Right lobe of liver (tissue), 6 donors: ENCODE data around the gene CHRNG. TPM values are rescaled to one million over a fixed set of nuclear protein-coding genes. Genes with fewer than 3 reads are reported as not detected.

Experiments
- ATAC-seq, 4 donors: fragments of 200-7000 bp; cut with Tn5 transposase; one replicate each; pipeline ENCODE4 v1.9.1; 2020; ENCODE audit warnings: mild to moderate bottlenecking in 4 of 4, moderate library complexity in 4 of 4
- DNase-seq, 3 donors: peaks; one replicate each; pipeline ENCODE4 v3.0.0-alpha.2; 2020
- H3K27ac ChIP-seq, 3 donors: fragments of 200-600 bp; one replicate each; pipeline ENCODE4 v1.8.0; 2022
- H3K27me3 ChIP-seq, 2 donors: fragments of 200-600 bp; one replicate each; pipeline ENCODE4 v1.8.0; 2022
- H3K36me3 ChIP-seq, 4 donors: fragments of 200-600 bp; sonication (generic) in 1 of 4; one replicate each; pipeline versions ENCODE4 v1.5.1 to v1.8.0; 2017 to 2022; ENCODE audit warnings: control low read depth in 1 of 4
- H3K4me1 ChIP-seq, 4 donors: fragments of 200-600 bp; sonication (generic) in 1 of 4; one replicate each; pipeline versions ENCODE4 v1.5.1 to v1.8.0; 2017 to 2022; ENCODE audit warnings: control low read depth in 1 of 4
- H3K4me3 ChIP-seq, 3 donors: fragments of 200-600 bp; one replicate each; pipeline ENCODE4 v1.8.0; 2022
- H3K9me3 ChIP-seq, 4 donors: fragments of 200-600 bp; sonication (generic) in 1 of 4; one replicate each; pipeline versions ENCODE4 v1.5.1 to v1.8.0; 2017 to 2022; ENCODE audit warnings: control low read depth in 1 of 4
- POLR2A ChIP-seq: fragments of 450-650 bp; IDR thresholded peaks from one replicate; pipeline ENCODE4 v1.6.1; 2017; ENCODE audit warnings: antibody characterized with exemption, mild to moderate bottlenecking
- WGBS: methylation state at CpG from one replicate; pipeline ENCODE4 v1.1.6; 2018; ENCODE audit warnings: low coverage, low lambda C conversion rate; ENCODE audit not compliant: insufficient coverage; ENCODE audit errors: missing lambda C conversion rate; 5-methylcytosine and 5-hydroxymethylcytosine counted together
- intact Hi-C, 2 donors: fragments of 100-400 bp; cut with DNase I; formaldehyde crosslinking; loops; one replicate each; pipeline versions ENCODE4 v1.11.2 to v1.14.1; 2022
- long read RNA-seq: library from polyadenylated mRNA; unstranded; transcript quantifications from one replicate; pipeline ENCODE4 v2.0.0, GENCODE V29; 2019
- total RNA-seq, 6 experiments: library from RNA; depleted of rRNA in 2 of 6; stranded (reverse); fragments of >200 nt in 2 of 6; fragmentation: NEBNext Ultra II Directional in 3 of 6; extraction: Animal tissue kit (Norgen Biotek cat#: 25700) in 3 of 6; gene quantifications; one replicate each; pipeline versions ENCODE4 v1.1.0 to v1.2.4, GENCODE V29; 2016 to 2023
- TF ChIP-seq, protein P1 (sequence below), 4 donors: fragments of 200-600 bp in 3 of 4; fragments of 450-650 bp in 1 of 4; IDR thresholded peaks; one replicate each; pipeline versions ENCODE4 v1.5.1 to v1.8.0; 2016 to 2022; ENCODE audit warnings: antibody characterized with exemption in 4 of 4, mild to moderate bottlenecking in 2 of 4
- donor health status: DM: no; HTN: yes; CAD: no.
- donor health status: DM: no; HTN: no; CAD: no.
- donor health status: DM: no; HTN: no; CAD: no.
- donor health status: DM: no; HTN: yes; CAD: no.
- donor health status: DM: no; HTN: yes; CAD: no.

Gene CHRNG, protein sequence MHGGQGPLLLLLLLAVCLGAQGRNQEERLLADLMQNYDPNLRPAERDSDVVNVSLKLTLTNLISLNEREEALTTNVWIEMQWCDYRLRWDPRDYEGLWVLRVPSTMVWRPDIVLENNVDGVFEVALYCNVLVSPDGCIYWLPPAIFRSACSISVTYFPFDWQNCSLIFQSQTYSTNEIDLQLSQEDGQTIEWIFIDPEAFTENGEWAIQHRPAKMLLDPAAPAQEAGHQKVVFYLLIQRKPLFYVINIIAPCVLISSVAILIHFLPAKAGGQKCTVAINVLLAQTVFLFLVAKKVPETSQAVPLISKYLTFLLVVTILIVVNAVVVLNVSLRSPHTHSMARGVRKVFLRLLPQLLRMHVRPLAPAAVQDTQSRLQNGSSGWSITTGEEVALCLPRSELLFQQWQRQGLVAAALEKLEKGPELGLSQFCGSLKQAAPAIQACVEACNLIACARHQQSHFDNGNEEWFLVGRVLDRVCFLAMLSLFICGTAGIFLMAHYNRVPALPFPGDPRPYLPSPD
- total RNA-seq: not detected
- long read RNA-seq: 0 reads

DNA sequence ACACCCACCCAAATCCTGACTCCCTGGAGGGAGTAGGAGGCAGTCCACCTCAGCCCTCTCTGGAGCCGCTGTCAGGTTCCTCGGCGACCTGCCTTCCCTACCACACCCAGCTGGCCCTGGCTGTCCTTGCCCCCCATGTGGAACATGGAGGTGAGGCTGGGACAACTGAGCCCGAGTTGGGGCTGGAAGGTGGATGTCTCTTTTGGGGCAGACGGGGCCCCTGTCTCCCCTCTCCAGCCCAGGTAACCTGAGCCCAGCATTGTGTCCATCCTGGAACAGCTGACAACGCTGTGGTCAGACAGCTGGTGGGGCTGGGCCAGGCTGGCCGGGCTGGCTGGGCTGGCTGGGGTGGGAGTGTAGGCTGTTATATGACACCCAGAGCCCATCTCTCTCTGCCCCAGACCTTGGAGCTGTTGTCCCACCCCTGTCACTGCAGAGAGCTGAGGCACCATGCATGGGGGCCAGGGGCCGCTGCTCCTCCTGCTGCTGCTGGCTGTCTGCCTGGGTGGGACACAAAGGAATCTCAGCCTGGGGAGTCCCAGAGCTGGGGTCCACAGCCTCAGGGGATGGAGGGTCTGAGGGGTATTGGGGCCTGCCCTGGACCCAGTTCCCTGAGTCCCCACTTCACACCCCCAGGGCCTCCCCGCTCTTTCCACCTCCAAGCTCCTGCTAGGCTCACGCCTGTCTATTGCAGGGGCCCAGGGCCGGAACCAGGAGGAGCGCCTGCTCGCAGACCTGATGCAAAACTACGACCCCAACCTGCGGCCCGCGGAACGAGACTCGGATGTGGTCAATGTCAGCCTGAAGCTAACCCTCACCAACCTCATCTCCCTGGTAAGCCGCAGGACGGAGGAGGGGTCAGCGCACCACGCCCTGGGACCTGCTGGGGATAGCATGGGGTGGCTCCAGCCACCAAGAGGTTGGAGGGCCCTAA is at the start of gene CHRNG:
Gene CHRNG (plus strand): TSS at position 395 of the 934 bp plus-strand sequence. CDS start 56 bp downstream, at position 451.
- intact Hi-C loops: no loop called here
- no peak for ATAC-seq
- H3K36me3 ChIP-seq: no peaks in the 10 kb centered on the region
- WGBS: 24% methylated on average over 3 of the region's 23 CpGs
- no peaks in the 10 kb centered on the region for H3K27me3 ChIP-seq
- H3K4me3 ChIP-seq: no peak within 1 kb of the TSS
- peak in 1 of 3 donors; percentile 55 for DNase-seq
- H3K27ac ChIP-seq: no peak within 1 kb of the TSS
- TF ChIP-seq, protein P1, sequence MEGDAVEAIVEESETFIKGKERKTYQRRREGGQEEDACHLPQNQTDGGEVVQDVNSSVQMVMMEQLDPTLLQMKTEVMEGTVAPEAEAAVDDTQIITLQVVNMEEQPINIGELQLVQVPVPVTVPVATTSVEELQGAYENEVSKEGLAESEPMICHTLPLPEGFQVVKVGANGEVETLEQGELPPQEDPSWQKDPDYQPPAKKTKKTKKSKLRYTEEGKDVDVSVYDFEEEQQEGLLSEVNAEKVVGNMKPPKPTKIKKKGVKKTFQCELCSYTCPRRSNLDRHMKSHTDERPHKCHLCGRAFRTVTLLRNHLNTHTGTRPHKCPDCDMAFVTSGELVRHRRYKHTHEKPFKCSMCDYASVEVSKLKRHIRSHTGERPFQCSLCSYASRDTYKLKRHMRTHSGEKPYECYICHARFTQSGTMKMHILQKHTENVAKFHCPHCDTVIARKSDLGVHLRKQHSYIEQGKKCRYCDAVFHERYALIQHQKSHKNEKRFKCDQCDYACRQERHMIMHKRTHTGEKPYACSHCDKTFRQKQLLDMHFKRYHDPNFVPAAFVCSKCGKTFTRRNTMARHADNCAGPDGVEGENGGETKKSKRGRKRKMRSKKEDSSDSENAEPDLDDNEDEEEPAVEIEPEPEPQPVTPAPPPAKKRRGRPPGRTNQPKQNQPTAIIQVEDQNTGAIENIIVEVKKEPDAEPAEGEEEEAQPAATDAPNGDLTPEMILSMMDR (IDR thresholded peaks at IDR 0.05): no peak
- no peak for TF ChIP-seq POLR2A
- no peaks in the 10 kb centered on the region for H3K4me1 ChIP-seq
- no peaks in the 10 kb centered on the region for H3K9me3 ChIP-seq

DNA sequence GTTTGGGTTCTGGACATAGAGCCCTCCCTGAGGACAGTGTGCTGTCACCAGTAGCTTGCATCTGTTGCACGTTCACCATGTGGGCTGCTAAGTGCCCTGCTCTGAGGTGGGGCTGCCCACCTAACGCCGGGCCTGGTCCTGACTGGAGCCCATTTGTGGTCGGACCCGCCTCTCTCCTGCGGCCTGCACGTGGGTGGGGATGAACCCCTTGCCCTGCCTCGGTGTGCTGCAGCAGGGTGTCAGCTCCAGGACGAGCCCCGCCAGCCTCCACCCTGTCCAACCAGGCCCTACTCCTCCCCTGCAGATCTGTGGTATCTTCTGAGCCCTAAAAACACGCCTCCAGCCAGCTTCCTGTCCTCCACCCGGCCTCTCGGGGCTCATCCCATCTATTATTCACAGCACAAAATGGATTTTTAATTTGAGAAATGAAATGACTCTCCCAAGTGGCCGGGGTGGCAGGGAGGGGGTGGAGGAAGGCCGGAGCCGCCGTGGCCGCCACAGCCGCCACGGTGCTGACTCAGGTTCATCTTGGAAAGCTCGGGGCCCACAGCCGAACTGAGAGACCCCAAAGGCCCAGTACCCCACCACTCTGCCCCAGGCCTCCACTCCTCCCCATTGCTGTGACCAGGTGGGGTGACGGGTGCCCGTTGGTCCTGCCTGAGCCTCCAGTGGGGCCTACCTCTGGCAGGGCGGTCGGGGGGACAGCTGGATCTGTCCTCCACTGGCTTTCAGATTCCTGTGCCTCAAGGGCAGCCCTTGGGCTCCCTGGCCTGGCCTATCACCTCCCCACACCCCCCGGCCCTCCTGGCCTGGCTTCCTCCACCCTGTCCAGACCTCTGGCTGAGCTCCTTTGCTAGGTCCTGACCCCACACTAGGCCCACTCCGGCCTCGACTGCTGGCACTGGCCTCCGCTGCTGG is 49.0 kb upstream of the CHRNG start:
- intact Hi-C loops: no loop called here

DNA sequence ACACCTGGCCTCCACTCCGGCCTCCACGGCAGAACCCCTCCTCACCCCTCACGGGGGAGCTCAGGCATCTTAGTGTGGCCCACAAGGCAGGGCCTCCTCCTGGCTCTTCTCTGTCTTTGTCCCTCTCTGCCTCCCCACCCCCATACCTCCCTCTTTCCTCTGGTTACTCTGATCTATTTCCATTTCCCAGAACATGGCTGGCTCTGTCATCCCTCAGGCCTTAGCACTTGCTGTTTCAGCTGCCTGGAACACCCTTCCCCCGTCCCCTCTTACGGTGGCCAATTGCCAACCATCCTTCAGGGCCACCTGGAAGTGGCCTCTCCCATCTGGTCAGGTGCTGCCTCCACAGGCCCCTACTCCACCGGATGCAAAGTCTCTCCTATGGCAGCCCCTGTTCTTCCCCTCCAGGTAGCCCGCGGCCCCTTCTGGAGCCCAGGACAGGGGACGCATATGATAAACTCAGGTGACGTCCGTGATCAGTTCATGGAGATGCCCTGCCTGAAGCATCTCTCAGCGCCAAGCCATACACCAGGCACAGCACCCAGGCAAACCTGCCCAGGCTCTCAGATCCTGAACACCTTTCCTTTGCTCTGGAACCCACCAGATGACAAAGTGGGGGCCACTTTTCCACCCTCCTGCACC is 48.2 kb upstream of the CHRNG start:
- intact Hi-C loops: no loop called here
- ATAC-seq (no peak), DNase-seq (peak in 2 of 3 donors; percentile 3 to 21)
- Histone ChIP-seq H3K4me3 (no peak overlapping the region), H3K27me3 (peaks cover 0 to 8% of the 10 kb centered on the region in 2 donors), H3K27ac (no peak overlapping the region), H3K36me3 (no peaks in the 10 kb centered on the region), H3K4me1 (peaks cover 0 to 8% (median 0%) of the 10 kb centered on the region in 4 donors), H3K9me3 (no peaks in the 10 kb centered on the region)
- WGBS: 79% methylated on average over 9 of the region's 12 CpGs
- no peak for TF ChIP-seq POLR2A
- TF ChIP-seq, protein P1 (IDR thresholded peaks at IDR 0.05): no peak

More for the DNA sequence above, 49.0 kb upstream of the CHRNG start:
- DNase-seq (peak in 2 of 3 donors; percentile 15 to 54), ATAC-seq (no peak)
- 86% methylated on average over 7 of the region's 30 CpGs for WGBS
- no peak overlapping the region for H3K27ac ChIP-seq
- no peaks in the 10 kb centered on the region for H3K36me3 ChIP-seq
- H3K27me3 ChIP-seq: peaks cover 0 to 12% of the 10 kb centered on the region in 2 donors
- H3K4me1 ChIP-seq: peaks cover 0 to 8% (median 0%) of the 10 kb centered on the region in 4 donors
- H3K9me3 ChIP-seq: no peaks in the 10 kb centered on the region
- H3K4me3 ChIP-seq: no peak overlapping the region
- TF ChIP-seq POLR2A: no peak
- TF ChIP-seq, protein P1 (IDR thresholded peaks at IDR 0.05): no peak
